ENCODE data around the gene EGLN3.

- TF ChIP-seq CTCF (conservative IDR thresholded peaks at IDR 0.05; ENCODE audit: low read length), result no peak
- no peak for TF ChIP-seq EZH2phosphoT487 (IDR thresholded peaks at IDR 0.05; ENCODE audit: borderline replicate concordance)
Measured at GRCh38 chr14:33948145-33948868, 2.6 kb downstream of the EGLN3 start.
